ENCODE measurements around the gene VGLL4.

The VGLL4 gene

DNA sequence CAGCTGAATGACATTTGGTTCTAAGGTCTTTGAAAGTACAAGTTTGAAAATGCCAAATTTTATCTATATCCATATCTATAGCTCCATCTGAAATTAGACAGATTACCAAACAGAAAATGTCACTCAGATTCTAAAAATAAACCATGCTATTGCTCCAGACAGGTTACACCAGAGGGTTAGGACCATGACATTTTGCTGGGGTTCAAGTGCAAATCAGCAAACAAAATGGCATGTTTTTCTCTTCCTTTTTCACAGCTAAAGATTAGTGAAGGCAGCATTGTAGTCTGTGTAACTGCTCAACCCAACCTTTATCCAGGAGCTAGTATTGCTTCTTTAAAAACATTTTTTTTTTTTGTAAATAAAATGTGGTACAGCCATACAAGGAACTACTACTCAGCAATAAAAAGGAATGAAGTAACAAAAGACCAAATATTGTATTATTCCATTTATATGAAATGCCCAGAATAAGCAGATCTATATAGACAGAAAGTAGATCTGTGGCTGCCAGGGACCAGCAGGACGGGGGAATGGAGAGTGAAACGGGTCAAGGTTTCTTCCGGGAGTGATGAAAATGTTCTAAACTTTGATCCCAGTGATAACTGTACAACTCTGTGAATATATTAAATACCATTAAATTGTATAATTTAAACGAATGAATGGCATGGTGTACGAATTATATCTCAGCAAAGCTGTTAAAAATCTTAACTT lies 18.2 kb downstream of the VGLL4 start:
- DNase-seq: no peak

DNA sequence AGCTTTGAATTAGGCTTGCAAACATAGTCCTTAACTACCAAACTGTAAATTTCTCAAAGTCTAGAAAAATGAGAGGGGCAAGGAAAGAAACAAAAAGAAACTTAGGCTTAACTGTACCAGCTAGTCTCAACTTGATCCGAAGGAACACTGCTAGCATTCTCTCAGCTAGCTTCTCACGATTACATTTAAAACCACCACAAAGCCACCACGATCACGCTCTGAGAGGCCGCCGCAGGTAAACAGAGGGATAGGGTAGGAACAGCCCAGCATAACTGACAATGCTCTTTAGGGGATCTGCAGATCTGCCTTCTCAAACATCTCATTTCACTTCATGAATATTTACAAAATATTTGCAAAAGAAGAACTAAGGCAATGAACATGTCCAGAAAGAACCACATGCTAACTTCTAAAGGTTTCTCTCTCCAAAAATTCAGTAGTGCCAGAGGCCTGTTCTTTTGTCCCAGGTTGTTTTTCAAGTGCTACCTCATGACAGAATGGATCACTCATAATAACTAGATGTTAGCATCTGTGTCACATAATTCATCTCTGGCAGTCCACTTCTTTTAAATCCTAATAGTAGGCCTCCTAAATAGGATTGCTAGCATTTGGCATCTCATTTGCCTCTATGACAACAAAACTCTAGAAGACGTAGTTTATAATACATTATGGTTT lies 18.9 kb downstream of the VGLL4 start:
- no peak for DNase-seq

GRCh38 chr3:11624161-11624560 lies 19.6 kb downstream of the VGLL4 start:
- DNase-seq: no peak

DNA sequence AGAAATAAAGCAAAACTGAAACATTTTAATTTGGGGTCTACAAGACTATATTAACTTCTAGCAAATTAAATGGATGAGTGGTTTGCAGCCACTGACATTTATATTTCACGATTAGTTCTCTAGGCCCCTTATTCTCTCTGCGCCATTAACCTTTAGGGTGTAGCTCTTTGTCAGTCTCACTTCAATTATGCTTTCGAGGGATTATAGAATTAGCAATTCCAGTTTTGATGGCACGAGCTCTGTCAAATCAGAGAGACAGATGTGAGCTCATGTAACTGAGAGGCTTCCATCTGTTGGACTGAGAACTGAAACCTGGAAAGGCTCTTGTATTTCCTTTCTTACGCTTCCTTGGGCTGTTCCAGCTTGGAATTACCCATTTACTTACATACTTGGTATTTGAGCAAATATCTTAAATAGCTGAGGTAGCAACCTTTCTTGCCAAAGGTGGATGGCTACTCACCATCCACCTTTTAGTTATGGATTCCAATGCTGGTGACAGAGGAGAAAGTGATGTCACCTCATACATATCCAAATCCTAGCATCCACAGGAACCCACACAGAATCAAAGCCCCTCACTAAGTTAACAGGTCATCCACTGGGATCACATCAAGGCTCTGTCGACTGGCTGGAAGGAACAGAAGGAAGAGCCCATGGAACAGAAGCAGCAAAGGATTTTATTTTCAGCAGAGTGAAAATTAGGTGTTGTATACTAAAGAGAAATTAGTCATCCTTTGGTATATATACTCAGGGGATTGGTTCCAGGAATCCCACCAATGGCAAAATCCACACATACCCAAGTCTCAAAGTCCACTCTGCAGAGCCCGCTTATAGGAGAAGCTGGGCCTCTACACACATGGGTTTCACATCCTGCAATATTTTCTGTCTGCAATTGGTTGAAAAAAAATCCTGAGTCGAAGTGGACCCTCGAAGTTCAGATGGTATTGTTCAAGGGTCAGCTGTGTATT lies 20.8 kb downstream of the VGLL4 start:
- no peak for DNase-seq

- no peak for DNase-seq
Measured at GRCh38 chr3:11621077-11621476, 22.6 kb downstream of the VGLL4 start.

GRCh38 chr3:11619946-11620652 lies 23.6 kb downstream of the VGLL4 start:
- DNase-seq: no peak

- DNase-seq: no peak
Measured at GRCh38 chr3:11619461-11619860, 24.3 kb downstream of the VGLL4 start.

DNA sequence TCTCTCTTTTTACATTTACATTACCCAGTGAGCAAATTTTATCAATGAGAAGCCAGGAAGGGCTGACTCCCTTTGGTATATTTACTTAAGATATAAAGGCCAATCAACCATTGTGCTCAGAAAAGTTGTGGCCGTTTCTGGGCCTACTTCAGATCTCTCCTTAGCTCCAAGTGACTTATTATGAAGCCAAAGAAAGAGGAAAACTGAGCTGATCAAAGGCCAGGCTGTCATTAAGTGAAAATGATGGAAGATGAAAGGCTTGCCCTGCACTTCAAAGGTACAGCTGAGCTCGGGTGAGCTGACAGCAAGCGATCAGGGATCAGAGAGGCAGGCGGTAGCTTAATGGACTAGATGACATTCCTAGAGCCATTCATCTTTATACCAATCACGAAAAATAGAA lies 24.8 kb downstream of the VGLL4 start:
- DNase-seq: no peak

DNA sequence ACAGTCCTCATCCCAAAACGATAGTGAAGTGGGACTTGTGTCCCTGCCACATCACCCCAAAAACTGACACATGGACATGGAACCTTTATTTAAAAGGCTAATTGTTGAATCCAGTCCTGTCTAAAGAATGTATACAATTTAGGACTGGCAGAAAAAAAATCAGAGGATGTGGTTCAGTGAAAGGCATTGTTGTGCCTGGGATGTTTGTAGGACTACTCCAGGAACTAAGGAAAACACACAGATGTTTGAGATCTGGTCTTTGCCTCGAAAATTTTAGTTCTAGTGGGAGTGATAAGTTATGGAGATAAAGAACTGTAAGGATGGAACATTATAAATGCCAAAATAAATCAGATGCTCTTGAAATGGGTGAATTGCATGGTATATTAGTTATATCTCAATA lies 27.2 kb downstream of the VGLL4 start:
- no peak for DNase-seq

DNA sequence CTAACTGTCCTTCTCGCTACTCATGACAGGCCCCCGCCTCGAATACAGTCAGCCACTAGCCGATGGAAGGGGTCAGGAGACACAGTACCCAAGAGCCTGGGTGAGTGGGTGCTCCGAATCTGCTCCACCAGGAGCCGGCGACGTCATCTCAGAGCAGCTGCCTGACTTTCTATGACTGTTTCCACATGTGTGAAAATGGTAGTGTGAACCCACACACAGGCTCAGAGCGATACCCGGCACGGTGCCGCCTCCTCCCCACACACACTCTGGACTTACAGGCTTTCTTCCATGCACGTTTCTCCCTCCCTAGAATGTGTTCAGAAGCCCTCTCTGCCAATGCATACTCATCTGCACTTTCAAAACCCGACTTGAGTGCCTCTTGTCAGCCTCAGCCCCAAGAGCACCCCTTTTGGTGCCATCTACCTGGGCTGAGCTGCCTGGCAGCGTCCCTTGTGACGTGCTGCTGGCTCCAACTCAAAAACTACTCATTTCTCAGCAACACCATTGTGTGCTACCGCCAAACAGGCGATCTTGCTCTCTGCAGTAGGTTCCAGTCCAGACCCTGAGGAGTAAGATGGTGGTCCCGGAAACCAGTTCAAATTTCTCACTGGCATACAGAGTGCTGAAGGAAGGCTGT lies 29.7 kb downstream of the VGLL4 start:
- no peak for DNase-seq

- DNase-seq: no peak
Measured at GRCh38 chr3:11613319-11613718, 30.4 kb downstream of the VGLL4 start.

DNA sequence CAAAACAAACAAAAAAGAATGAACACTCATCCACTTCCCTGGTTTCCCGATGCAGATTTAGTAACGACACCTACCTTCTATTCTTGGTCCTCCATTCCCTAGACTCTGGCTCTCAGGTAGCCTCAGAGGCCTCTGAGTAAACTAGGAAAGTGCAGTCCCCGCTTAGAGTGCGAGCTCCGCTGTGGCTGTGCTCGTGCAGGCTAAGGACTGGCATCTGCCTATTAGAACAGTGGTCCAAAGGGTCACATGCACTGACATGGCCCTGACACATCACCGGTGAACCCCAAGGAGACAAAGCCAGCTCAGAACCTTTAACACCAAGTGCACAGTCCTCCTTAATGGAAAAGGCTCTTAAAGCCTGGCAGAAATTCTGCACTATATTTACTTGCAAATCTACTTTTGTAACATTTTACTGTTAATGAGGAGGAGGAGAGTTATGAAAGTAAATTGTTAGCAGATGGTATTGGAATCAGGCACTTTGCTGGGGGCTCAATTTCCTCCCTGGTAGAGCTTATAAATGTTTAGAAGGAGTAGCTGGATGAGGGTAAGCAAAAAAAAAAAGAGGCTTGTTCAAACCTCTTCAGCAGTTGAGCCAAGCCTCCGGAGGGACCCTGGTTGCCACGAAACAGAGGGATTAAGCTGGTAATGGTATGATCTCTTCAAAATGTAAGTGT lies 31.1 kb downstream of the VGLL4 start:
- no peak for DNase-seq

DNA sequence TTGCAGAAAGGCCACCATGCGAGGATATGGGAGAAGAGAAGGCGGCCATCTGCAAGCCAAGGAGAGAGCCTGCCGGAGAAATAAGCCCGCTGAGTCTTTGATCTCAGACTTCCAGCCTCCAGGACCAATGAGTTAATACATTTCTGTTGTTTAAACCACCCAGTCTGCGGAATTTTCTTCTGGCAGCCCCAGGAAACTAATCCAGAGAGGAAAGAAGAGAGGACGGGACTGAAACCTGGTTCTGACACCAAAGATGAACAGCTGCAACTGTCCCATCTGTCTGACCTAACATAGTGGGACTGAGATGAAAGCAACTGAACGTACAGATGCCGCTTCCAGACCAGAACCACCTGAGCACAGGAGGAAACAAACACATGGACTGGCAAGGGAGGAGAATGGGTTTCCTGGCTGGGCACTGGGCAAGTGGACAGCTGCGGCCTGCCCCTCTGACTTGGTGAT lies 32.3 kb downstream of the VGLL4 start:
- DNase-seq: no peak

DNA sequence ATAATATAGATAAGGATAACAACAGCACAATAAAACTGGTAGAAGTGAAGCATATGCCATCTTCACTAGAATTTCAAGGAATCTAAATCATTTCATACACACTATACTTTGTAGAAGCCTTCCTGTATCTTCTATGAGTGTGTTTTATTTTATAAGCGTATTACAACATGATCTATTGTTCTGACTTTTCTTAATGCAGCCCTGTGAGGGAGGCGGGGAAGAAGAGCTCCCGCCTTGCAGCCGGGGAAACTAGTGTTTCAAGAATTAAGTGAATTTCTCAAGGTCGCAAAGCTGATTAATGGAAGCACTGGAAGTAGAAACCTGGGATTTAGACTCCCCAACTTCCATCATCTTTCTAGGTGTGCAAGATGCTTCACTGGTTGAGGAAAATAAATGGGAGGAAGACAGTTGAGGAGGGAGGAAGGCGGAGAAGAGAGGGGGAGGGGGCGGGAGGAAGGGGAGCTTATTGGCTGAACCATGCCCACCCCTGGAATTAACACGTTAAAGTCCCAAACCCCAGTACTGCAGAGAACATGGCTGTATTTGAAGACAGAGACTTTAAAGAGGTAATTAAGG lies 32.9 kb downstream of the VGLL4 start:
- no peak for DNase-seq

GRCh38 chr3:11610044-11610671 lies 33.6 kb downstream of the VGLL4 start:
- no peak for DNase-seq

DNA sequence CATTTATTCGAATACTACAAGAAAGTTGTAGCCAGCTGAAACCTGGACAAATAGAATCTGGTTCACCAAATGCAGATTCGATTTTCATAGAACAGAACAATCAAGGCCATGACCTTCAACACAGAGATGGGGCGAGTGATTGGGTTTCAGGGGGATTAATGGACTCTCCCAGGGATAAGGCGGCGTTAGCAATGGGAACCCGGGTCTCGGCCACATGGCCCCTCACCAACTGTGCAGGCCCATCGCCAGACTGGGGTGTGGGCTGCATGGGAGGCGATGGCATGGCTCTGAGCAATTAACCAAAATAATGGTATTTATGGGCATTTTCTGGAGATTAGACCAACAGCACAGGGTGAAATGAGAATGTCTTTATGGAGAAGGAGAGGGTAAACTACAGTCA lies 34.2 kb downstream of the VGLL4 start:
- DNase-seq: no peak

GRCh38 chr3:11607816-11608215 lies 35.9 kb downstream of the VGLL4 start:
- peak; percentile 98 for DNase-seq

- no peak for DNase-seq
Measured at GRCh38 chr3:11606865-11607440, 36.8 kb downstream of the VGLL4 start.

DNA sequence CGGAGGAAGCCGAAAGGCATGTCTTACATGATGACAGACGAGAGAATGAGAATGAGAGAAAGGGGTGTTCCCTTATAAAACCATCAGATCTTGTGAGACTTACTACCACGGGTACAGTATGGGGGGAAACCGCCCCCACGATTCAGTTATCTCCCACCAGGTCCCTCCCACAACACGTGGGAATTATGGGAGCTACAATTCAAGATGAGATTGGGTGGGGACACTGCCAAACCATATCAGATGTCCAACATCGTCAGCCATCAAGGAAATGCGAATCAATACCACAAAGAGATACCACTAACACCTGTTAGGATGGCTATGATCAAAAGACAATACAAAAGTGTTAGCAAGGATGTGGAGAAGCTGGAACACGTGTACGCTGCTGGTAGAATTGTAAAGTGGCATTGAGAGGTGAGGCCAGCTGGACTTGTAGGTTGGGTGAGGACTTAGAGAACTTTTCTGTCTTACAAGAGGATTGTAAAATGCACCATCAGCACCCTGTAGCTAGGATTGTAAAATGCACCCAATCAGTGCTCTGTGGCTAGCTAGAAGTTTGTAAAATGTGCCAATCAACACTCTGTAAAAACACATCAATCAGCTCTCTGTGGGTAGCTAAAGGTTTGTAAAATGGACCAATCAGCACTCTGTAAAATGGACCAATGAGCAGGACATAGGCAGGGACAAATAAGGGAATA lies 37.5 kb downstream of the VGLL4 start:
- DNase-seq: no peak

GRCh38 chr3:11605398-11605797 lies 38.3 kb downstream of the VGLL4 start:
- no peak for DNase-seq
